Stimulated activated naive CD4-positive, alpha-beta T cell treated with Interleukin-2 at 50 U/mL for 16 hours (primary cell): ENCODE results near the gene ISM1.

Experiments
- DNase-seq: peaks from one replicate; lab custom pipeline; 2025; lab: John Stamatoyannopoulos, UW

ISM1 gene

GRCh38 chr20:13348311-13349234 is 127.5 kb downstream of the ISM1 start:
- no peak for DNase-seq

- DNase-seq = no peak
Measured at GRCh38 chr20:13349235-13349604, 128.1 kb downstream of the ISM1 start.
